ENCODE results near the gene RBMS3.
"Not testable (repeated sequence)": the region's sequence is repeated elsewhere in the genome, so short reads cannot be mapped to it uniquely, and the experiment has no call there.

The RBMS3 gene

DNA sequence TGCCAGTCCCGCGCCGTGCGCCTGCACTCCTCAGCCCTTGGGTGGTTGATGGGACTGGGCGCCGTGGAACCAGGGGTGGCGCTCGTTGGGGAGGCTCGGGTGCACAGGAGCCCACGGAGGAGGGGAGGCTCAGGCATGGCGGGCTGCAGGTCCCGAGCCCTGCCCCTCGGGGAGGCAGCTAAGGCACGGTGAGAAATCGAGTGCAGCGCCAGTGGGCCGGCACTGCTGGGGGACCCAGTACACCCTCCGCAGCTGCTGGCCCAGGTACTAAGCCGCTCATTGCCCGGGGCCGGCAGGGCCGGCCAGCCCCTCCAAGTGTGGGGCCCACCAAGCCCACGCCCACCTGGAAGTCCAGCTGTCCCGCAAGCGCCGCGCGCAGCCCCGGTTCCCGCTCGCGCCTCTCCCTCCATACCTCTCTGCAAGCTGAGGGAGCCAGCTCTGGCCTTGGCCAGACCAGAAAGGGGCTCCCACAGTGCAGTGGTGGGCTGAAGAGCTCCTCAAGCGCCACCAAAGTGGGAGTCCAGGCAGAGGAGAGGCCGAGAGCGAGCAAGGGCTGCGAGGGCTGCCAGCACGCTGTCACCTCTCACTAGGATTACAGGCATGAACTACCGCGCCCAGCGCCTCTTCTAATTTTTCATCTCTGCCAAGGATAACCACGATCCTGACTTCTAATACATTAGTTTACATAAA lies 192.8 kb downstream of the RBMS3 start:
- DNase-seq (ENCODE audit: low read depth in 2 of 3, low spot score in 2 of 3): not testable (repeated sequence)

DNA sequence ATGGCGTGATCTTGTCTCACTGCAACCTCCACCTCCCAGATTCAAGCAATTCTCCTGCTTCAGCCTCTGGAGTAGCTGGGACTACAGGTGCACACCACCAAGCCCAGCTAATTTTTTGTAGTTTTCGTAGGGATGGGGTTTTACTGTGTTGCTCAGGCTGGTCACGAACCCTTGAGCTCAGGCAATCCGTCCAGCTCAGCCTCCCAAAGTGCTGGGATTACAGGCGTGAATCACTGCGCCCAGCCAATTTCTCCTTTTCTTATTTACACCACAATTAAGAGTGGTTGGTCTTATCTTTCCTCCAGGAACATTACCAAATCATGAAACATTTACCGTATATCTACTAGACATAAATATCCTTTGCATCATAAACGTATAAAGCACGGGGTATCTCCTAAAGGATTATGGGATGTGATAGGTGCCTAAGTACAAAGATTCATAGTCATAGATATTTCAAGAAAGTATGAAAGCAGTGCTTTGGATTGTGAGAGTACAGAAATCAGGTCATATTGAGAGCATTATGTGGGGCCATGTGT lies 194.5 kb downstream of the RBMS3 start:
- no peak for DNase-seq (ENCODE audit: low read depth in 2 of 3, low spot score in 2 of 3)

DNA sequence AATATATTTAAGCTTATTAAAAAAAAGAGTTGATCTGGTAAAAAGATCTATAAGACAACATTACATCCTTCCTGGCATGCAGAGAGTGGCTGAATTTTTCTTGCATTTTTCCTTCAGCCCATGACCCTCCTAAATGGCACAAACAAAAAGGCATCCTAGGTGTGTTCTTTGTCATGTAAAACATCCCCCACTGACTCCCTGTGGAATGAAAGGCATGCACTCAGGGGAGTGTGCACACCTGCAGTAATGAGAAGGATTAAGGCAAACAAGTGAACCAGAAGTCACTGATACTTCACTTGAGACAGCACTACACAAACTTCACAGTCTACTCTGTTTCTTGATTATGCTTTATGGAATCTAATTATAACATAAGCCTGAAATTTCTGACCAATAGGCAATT lies 195.0 kb downstream of the RBMS3 start:
- no peak for DNase-seq (ENCODE audit: low read depth in 2 of 3, low spot score in 2 of 3)

DNA sequence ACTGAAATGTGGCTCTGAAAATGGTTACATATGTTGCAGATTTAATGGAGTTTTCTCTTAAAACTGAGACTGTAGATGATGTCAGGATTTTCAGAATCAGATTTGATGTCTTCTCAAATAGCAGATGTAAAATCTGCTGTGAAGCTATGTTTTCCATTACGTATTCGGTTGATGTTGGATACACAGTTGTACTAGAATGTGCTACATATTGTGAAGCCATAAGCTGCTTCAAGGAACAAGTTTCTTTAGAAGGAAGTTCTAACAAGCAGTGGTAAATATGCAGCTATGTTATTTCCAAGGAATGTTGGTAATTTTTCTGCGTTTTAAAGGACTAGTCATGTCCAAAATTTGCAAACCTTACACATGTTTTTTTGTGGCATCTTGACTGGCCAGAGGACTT lies 197.7 kb downstream of the RBMS3 start:
- DNase-seq (ENCODE audit: low read depth in 2 of 3, low spot score in 2 of 3): no peak

DNA sequence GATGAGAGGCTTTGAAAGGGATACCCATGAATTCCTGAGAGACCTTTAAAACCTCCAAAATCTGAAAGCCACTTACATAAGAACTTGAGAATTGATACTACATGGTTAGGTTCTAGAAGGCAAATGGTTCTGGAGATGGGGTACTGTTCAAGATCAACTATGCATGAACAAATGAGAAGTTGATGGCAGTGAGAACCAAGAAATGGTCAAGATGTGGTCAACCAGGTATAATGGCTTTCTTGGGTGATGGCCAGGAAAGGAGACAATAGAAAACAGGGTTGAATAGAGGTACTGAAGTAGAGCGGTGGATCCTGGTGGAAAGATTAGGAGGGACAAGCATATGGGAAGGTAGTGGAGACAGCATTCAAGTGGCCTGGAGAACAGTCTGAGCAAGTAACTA lies 200.4 kb downstream of the RBMS3 start:
- no peak for DNase-seq (ENCODE audit: low read depth in 2 of 3, low spot score in 2 of 3)

DNA sequence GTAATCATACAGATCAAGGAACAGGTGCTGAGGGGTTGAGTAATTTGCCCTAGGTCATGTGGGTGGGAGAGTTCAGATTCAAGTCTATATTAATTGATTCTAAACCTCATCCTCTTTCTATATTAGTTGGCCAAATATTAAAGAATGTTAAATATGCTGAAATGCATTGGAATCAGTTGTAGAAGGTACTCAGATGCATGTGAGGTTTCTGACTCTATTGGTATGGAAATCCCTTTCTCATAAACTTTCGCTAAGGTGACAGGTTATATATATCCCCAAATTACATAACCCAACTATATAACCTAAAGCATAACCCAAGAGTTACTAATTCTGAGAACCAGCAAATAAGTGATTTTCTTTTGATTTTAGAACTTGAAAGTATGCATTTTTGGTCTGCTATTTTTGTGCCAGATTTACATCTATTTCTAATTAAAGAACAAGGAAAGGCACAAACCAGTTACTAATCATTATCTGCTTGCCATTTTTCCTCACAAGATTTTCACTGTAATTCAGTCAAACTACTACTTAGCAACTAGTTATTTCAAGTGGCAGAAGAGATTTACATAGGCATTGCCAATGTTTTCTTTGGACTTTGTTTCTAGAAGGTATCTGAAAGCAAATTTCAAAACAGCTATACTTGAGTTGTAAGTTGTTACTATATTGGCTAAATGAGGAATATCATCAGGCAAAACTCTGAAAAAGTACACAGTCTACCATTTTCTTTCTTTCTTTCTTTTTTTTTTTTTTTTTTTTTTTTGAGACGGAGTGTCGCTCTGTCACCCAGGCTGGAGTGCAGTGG lies 201.3 kb downstream of the RBMS3 start:
- no peak for DNase-seq (ENCODE audit: low read depth in 2 of 3, low spot score in 2 of 3)

DNA sequence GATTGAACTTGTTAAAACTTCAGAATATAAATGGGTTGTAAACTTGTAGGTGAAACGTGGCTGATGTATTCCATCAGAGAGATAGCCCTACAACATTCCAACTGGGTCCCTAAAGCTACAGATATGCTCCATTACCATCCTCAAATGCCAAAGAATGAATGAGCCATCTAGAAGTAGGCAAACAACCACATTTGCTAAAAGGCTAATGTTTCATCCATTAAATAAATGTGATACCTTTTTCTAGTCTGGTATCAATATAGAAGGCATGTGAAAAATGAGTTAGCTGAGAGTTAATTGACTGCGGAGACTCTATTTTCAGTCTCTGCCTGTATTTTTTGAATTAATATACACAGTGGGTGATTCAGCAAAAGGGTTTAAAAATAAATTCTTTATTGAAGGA lies 203.8 kb downstream of the RBMS3 start:
- DNase-seq (ENCODE audit: low read depth in 2 of 3, low spot score in 2 of 3): no peak

DNA sequence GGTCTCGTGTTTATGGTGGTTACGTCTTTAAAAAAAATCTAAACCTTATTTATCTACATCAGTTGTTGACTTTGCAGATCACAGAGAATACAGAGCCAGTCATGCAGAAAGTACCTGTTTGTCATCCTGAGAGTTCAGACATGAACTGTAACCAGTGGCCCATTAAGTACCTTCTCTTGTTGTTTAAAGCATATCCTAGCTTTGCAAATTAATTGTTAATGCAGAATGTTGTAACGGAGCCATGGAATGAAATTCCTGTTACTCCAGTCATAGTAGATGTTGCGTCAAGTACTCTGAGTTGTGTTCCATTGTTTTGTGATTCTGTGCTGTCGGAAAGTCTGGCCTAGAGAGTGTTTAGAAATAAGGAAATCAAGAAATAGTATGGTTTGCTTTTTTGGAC lies 205.2 kb downstream of the RBMS3 start:
- DNase-seq (ENCODE audit: low read depth in 2 of 3, low spot score in 2 of 3): no peak

DNA sequence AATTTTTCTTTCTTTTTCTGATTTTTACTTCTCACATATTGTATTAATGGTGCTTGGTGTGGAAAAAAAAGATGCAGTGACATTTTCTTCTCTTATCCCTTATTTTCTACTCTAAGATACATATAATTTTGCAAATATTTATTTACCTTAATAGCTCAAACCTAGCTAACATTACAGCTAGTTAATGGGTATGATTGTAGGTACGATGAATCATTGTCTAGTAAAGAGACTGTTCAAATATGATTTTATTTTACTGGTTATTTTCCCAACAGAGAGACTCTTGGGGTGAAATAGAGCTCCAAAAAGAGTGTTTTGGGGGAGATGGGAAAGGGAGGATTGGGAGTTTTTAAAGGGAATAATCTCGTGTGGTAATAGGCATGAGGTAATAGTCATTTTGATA lies 206.0 kb downstream of the RBMS3 start:
- DNase-seq (ENCODE audit: low read depth in 2 of 3, low spot score in 2 of 3): no peak

DNA sequence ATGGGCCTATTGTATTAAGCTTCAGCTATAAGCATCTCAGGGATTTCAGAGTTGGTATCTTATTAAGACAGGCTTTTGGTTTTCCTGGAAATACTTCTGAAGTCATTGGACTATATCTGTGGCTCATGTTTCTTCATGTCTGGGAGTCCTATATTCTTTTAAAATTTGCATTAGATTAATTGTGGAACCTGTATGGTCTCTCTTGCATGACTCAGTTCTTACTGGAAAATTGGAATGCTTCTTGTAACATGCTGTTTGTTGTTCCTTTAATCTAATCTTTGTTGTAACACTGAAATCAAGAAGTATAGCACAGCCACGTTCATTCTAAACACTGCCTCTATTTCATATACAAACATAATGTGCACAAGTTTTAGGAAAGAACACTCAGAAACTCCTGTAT lies 208.1 kb downstream of the RBMS3 start:
- DNase-seq (ENCODE audit: low read depth in 2 of 3, low spot score in 2 of 3): no peak

DNA sequence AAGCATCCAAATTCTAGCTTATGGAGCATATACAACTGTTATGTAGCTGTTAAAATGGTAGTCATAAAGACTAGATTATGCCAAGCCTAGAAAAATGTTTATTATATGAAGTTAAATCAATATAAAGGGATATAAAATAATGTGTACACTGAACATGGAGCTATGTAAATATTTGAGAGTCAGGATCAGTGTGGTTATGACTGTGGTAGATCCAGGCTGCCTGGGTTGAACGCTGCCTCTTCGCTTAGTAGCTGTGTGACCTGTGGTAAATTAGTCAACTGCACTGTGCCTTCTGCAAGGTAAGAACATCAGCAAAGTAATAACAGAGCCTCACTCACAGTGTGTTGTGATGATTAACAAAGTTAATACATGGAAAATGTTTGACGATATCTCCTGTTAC lies 212.2 kb downstream of the RBMS3 start:
- DNase-seq (ENCODE audit: low read depth in 2 of 3, low spot score in 2 of 3): no peak

DNA sequence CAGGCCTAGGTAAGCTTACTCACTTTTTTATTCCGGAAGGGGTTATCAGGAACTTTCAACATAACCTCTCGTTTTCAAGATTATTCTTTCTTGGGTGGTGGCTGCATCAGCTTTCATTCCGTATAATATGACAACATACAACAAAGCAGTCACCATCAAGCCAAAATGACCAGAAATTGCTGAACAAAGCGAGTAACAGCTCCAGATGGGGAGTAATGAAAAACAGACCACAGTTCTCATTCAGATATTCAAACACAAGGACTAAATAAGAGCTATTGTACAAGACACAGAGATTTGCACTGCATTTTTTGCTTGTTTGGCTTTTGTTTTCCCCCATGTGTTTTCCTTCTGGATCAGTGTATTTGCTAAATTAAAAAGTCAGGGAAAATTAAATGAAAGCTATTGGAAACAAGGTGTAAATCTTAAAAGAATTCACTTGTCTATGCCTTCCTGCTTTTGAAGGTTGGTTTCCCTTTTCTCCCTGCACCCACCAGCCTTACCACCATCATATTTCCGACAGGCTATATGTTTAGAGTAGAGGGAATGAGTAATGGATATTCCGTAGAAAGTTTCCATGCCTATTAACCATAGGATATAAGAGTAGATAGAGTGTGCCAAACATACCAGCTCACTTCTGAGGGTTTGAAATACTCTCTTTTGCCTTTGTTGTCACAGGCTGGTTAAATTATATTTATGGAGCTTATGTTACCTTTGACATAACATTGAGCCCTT lies 213.6 kb downstream of the RBMS3 start:
- DNase-seq (ENCODE audit: low read depth in 2 of 3, low spot score in 2 of 3): no peak

DNA sequence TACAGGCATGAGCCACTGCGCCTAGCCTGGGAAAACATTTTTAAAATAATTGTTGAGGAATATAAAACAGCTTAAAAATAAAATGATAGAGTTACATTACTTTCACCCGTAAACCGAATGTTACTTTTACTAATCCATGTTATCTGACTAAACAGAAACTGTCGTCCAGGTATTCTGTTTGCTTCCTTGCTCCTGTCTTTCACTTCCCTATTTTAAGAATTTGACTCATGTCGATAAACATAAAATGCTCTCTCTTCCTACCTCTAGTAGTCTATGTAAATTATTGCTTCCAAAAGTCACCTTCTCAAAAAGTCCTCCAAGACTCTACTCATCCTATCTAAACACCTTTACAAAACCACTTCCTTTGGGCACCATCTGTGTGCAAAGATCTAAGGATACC lies 216.4 kb downstream of the RBMS3 start:
- DNase-seq (ENCODE audit: low read depth in 2 of 3, low spot score in 2 of 3): no peak

DNA sequence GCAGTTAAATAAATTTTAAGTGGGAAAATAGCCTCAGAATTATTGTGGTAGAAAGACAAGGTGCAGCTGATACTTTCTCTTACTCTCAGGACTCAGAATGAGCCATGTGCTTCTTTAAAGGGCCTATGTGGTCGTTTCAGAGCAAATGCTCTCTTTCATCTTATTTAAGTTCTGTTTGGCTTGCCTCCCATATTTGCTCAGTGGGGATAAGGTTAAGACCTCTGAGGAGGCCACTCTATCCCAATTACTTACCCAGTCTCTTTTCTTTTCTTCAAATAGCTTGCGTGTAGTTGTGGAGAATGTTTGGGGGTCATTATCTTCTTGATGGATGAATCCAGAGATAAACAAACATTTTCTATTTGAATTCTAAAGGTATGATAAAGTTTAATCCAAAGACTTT lies 221.9 kb downstream of the RBMS3 start:
- DNase-seq (ENCODE audit: low read depth in 2 of 3, low spot score in 2 of 3): no peak

DNA sequence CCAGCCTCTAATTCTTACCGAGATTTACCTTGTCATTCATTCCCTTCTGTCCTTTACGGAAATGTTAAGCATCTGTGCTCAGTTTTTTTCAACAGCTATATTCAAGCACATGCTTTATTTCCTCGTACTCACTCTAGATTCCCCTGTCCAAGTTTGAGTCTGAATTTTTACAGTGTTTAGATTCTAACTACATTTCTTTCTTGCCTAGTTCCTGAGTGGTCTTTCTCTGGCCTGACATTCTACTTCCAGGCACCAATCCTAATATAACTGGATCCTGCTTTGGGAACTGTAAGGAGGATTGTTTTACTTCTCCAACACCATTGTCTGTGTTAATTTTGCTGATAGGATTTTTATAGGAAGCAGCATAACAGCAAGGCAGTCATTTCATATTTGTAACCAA lies 222.4 kb downstream of the RBMS3 start:
- DNase-seq (ENCODE audit: low read depth in 2 of 3, low spot score in 2 of 3): no peak

DNA sequence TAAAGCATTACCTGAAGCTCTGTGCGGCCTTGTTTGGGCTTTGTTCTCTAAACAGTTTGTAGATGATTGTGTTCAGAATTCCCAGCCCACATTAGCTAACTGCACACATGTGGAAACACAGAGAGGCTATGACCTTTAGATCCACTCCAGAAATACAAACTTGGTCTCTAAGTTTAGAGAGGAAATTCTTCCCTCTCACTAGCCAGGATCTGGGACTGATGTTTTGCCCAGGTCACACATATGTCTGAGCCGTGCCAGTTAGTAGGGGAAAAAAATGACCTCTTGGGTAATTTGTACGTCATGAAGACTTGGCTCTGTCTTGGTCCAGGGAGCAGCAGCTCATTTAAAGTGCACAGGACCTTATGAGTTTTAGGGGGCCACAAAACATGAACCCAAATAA lies 223.1 kb downstream of the RBMS3 start:
- DNase-seq (ENCODE audit: low read depth in 2 of 3, low spot score in 2 of 3): no peak

DNA sequence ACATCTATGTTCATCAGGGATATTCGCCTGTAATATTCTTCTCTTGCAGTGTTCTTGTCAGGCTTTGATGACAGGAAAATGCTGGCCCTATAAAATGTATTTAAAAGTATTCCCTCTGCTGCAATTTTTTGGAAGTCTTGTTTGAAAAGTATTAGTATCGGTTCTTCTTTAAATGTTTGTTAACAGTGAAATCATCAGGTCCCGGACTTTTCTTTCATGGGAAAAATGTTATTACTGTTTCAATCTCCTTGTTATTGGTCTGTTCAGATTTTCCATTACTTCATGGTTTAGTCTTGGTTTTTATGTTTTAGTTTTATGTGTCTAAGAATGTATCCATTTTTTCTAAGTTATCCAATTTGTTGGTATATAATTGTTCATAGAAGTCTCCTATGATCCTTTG lies 225.6 kb downstream of the RBMS3 start:
- no peak for DNase-seq (ENCODE audit: low read depth in 2 of 3, low spot score in 2 of 3)

DNA sequence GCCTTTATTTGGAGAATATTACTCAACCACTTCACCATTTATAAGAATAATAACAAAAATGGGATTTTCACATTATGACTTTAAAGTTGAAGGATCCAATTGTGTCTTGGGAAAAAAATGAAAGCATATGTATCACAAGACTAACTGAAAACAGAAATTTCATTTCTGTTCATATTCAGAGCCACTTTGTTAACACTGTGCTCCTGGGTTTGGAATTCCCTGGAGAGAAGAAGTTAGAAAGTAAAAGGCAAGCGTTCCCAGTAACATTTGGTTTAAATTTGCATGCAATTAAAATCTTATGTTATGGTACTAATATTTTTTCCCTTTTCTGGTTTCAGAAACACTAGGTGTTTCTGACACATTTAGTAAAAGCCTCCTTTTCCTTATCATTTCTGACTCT lies 230.8 kb downstream of the RBMS3 start:
- no peak for DNase-seq (ENCODE audit: low read depth in 2 of 3, low spot score in 2 of 3)

DNA sequence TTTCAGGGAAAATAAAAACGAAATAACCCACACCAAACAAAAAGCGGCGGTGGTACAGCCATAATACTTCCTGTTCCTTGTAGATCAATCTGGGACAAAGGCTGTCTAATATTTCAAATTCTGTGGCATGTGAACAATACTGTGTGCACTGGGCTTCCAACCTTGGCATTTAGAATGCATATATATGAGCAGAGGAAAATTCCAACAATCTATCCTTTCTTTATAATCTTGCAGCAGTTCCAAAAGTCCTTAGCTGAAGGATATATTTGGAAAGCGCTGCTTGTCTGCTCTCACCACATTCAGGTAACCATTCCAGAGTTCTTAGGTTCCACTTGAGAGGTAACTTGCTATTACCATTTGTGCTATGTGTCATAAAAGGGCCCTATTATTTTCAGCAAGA lies 231.8 kb downstream of the RBMS3 start:
- DNase-seq (ENCODE audit: low read depth in 2 of 3, low spot score in 2 of 3): no peak

DNA sequence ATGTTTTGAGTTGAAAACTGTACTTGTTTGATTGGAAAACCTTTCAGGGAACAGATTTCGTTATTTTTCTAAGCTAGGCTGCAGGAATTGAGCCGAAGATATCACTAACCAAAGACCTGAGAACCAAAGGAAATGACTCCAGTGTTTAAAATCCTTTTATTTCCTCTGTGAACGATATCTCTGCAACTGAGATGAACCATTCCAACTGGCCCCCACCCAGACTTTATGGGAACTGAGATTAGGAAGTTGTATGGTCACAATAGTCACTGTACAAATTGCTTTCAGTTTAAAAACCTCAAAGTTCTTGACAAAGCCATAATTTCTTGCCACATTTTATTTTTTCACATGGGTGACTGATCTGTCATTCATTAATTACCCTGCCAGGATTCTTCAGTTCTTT lies 232.4 kb downstream of the RBMS3 start:
- no peak for DNase-seq (ENCODE audit: low read depth in 2 of 3, low spot score in 2 of 3)

DNA sequence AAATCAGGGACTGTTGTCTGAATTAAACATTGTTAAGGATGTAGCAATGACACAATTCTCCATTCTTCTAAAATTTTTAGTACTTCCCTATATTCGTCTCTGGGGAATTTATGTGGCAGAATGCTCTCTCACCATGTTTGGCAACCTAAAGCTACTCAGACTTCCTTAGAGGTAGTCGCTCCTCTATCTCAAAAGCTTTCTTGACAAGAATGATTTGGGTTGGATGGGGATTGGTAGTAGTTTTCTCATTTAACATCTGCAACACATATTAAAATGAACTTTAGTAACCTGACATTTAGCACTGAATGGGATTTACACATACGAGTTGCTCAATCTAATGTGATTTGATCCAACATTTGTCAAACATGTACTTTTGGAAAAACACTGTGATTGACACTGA lies 233.3 kb downstream of the RBMS3 start:
- DNase-seq (ENCODE audit: low read depth in 2 of 3, low spot score in 2 of 3): no peak

DNA sequence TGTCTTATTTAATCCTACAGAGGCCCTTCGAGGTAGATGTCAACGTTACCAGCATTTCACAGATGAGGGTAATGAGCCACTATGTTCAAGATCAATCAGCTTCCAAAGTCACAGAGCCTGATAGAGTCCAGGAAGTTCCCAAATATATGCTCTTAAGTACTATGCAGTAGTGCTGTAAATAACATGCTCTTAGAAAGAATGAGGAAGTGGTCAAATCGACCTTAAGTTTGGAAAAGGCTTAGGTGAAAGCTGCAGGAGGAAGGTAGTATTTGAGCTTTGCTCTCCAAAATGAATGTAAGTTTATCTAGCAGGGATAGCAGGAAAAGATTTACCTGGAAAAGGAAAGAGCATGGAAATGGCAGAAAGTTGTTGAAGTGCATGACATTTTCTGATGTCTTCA lies 234.0 kb downstream of the RBMS3 start:
- DNase-seq (ENCODE audit: low read depth in 2 of 3, low spot score in 2 of 3): no peak
